Measurements from ENCODE around the gene STK24. TPM values are rescaled to one million over a fixed set of nuclear protein-coding genes. Genes with fewer than 3 reads are reported as not detected.

The STK24 gene
- total and polyA plus RNA-seq, 2 of the 4 experiments (the other 2 are of a cell fraction), result 29.2 to 43.4 TPM

DNA sequence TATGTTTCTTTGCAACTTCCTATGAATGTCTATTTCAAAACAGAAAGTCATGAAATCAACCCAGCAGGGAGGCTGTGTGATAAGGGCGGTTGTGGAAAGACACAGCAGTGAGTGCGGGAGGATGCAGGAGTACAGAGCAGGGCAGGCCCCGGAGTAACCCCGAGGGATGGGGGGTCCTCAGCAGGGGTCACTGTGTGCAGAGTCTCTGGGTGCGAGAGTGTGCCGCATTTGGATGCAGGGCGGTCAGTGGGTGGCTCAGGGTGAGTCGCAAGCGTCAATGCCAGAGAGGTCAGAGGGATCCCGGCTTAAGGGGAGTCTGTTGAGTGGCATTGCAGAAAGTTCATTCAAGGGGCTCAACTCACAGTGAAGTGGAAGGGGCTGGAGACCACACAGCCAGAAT, 147.8 kb downstream of the STK24 start:
- no peaks in the 10 kb centered on the region for H3K4me1 ChIP-seq (ENCODE audit: control insufficient read depth, insufficient read depth, low read length)
- BruUV-seq (replicated peaks), result no TSS peak
- CTCF ChIA-PET, result no interaction called here
- intact Hi-C loops (cut with micrococcal nuclease) (no loop called here), dilution Hi-C loops (cut with HindIII; ENCODE audit: low sequenced_read_pairs, unreplicated experiment) (no loop called here), in situ Hi-C loops (cut with MboI; ENCODE audit: low sequenced_read_pairs) (loop anchor here (25.0 kb wide), 1 partner anchor 608 kb away; no protein-coding TSS in a partner anchor)
- H3K4ac ChIP-seq (ENCODE audit: low read depth, low read length), result no peak overlapping the region
- no peak overlapping the region for H4K5ac ChIP-seq (ENCODE audit: low read depth, low read length)
- DNase-seq (no peak), ATAC-seq (ENCODE audit: low read depth) (no peak)
- no peak overlapping the region for H3K9ac ChIP-seq (ENCODE audit: low read depth, low read length)
- no peak overlapping the region for H4K8ac ChIP-seq (ENCODE audit: low read depth in 2 of 2, low read length in 2 of 2)
- H3K4me2 ChIP-seq (ENCODE audit: low read depth, low read length), result no peak overlapping the region
- peak overlapping the region; percentile 61 for H2AK9ac ChIP-seq (replicated peaks; ENCODE audit: low read depth, low read length, poor library complexity)
- POLR2A ChIA-PET (ENCODE audit: unreplicated experiment), result no interaction called here
- TF ChIP-seq, protein P1, sequence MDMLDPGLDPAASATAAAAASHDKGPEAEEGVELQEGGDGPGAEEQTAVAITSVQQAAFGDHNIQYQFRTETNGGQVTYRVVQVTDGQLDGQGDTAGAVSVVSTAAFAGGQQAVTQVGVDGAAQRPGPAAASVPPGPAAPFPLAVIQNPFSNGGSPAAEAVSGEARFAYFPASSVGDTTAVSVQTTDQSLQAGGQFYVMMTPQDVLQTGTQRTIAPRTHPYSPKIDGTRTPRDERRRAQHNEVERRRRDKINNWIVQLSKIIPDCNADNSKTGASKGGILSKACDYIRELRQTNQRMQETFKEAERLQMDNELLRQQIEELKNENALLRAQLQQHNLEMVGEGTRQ (IDR thresholded peaks at IDR 0.05; ENCODE audit: low read depth, low read length), result no peak
- TF ChIP-seq CHD1 (IDR thresholded peaks at IDR 0.05; ENCODE audit: low read depth, low read length), result no peak
- TF ChIP-seq, protein P2, sequence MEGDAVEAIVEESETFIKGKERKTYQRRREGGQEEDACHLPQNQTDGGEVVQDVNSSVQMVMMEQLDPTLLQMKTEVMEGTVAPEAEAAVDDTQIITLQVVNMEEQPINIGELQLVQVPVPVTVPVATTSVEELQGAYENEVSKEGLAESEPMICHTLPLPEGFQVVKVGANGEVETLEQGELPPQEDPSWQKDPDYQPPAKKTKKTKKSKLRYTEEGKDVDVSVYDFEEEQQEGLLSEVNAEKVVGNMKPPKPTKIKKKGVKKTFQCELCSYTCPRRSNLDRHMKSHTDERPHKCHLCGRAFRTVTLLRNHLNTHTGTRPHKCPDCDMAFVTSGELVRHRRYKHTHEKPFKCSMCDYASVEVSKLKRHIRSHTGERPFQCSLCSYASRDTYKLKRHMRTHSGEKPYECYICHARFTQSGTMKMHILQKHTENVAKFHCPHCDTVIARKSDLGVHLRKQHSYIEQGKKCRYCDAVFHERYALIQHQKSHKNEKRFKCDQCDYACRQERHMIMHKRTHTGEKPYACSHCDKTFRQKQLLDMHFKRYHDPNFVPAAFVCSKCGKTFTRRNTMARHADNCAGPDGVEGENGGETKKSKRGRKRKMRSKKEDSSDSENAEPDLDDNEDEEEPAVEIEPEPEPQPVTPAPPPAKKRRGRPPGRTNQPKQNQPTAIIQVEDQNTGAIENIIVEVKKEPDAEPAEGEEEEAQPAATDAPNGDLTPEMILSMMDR (conservative IDR thresholded peaks at IDR 0.05; ENCODE audit: low read depth, low read length), result no peak
- TF ChIP-seq MXI1 (IDR thresholded peaks at IDR 0.05; ENCODE audit: borderline replicate concordance, low read depth, low read length), result no peak
- peaks cover 4% of the 10 kb centered on the region; the same call in 1 of the 2 replicates for H4K20me1 ChIP-seq (ENCODE audit: insufficient read depth, low read length)
- peaks cover 0 to 32% of the 10 kb centered on the region in 2 experiments; a peak in 2 of 4 replicates for H3K79me1 ChIP-seq (ENCODE audit: low read depth in 1 of 2, low read length in 2 of 2)
- H3K27me3 ChIP-seq (ENCODE audit: control insufficient read depth, insufficient read depth, low read length), result no peaks in the 10 kb centered on the region
- 82% methylated on average over 7 of the region's 10 CpGs; no CpG with 5 or more reads in 1 of the 2 experiments for WGBS, 2 experiments (ENCODE audit: extremely low coverage in 2 of 2, insufficient read length in 1 of 2)
- H3K36me3 ChIP-seq (ENCODE audit: control insufficient read depth, insufficient read depth, low read length), result peaks cover 76% of the 10 kb centered on the region
- H3K14ac ChIP-seq (replicated peaks; ENCODE audit: low read depth, low read length), result no peak overlapping the region
- no peak overlapping the region for H2BK20ac ChIP-seq (ENCODE audit: low read depth, low read length)
- H2BK15ac ChIP-seq (ENCODE audit: low read depth, low read length), result no peak overlapping the region
- H3K9me3 ChIP-seq (ENCODE audit: control insufficient read depth, insufficient read depth, low read length), result no peaks in the 10 kb centered on the region
- no peak overlapping the region for H3K4me3 ChIP-seq (ENCODE audit: insufficient read depth, low read depth, low read length)
- H3K9me1 ChIP-seq (ENCODE audit: insufficient read depth, low read length), result peaks cover 16% of the 10 kb centered on the region
- H2BK120ac ChIP-seq (ENCODE audit: low read depth, low read length), result no peak overlapping the region
- H3K56ac ChIP-seq (ENCODE audit: extremely low read depth, insufficient read depth, low read length), result no peak overlapping the region
- H3K27ac ChIP-seq (ENCODE audit: insufficient read depth, low read length), result no peak overlapping the region
- no peak overlapping the region for H2AK5ac ChIP-seq (ENCODE audit: low read depth, low read length)
- H3K18ac ChIP-seq (ENCODE audit: low read depth, low read length), result no peak overlapping the region
- H2BK5ac ChIP-seq (ENCODE audit: low read depth, low read length, poor library complexity, severe bottlenecking), result no peak overlapping the region
- no peak overlapping the region for H4K91ac ChIP-seq (ENCODE audit: insufficient read depth, low read depth, low read length)
- H2AFZ ChIP-seq (replicated peaks; ENCODE audit: low read length, poor library complexity), result no peak overlapping the region
- H3K23ac ChIP-seq (ENCODE audit: low read depth, low read length), result no peak overlapping the region
